ENCODE results near the gene RGS17.

Gene RGS17

DNA sequence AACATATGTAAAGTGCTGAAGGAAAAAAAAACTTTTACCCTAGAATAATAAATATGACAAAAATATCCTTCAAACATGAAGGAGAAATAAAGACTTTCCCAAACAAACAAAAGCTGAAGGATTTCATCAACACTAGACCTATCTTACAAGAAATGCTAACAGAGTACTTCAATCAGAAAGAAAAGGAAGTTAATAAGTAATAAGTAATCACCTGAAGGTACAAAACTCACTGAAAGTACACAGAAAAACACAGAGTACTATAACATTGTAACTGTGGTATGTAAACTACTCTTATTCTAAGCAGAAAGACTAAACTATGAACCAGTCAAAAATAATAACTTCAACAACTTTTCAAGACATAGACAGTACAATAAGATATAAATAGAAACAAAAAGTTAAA, 67.1 kb downstream of the RGS17 start:
- TF ChIP-seq NFRKB (IDR thresholded peaks at IDR 0.05), result no peak
- no peak for TF ChIP-seq LEF1 (IDR thresholded peaks at IDR 0.05; ENCODE audit: borderline replicate concordance)
- TF ChIP-seq L3MBTL2 (conservative IDR thresholded peaks at IDR 0.05), result no peak
- no peak for TF ChIP-seq FOXM1 (IDR thresholded peaks at IDR 0.05; ENCODE audit: borderline replicate concordance)
- ChIA-PET CTCF (no interaction called here), POLR2A (no interaction called here)
- no peak for DNase-seq (ENCODE audit: extremely low spot score)

DNA sequence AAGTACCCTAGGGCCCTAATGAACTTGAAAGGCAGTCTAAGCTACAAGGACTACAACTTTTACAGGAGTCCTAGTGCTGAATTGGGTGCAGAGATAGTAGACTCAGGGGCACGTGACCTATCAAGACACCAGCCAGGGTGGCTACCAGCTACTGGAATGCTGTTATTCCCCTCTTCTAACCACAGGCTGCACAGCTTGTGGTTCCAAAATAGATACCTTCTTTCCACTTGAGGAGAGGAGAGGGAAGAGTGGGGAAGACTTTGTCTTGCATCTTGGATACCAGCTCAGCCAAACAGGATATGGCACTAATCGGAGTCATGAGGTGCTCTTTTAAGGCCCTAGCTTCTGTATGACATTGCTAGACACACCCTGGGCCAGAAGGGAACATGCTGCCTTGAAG, 68.6 kb downstream of the RGS17 start:
- POLR2A ChIA-PET, result no interaction called here

DNA sequence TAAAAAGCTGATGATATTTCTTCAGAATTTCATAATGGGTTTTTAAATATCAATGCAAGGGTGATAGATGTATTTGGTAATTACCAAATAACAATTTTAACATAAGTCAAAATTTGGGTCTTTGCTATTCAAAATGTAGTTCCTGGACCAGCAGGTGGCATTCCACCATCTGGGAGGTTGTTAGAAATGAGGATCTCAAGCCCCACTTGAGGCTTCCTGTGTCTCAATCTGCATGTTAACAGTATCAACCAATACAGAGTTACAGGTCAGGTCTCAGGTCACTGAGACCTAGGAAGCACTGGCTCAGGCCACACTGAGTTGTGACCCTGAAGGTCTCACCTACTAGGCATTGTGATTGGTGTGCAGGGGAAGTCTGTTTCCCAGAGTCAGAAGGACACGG, 71.3 kb downstream of the RGS17 start:
- DNase-seq (ENCODE audit: extremely low spot score), result no peak
- TF ChIP-seq CTBP1 (IDR thresholded peaks at IDR 0.05; ENCODE audit: borderline replicate concordance), result no peak
- CTCF ChIA-PET, result no interaction called here
- POLR2A ChIA-PET, result no interaction called here

More for the DNA sequence above, 68.6 kb downstream of the RGS17 start:
- no peak for TF ChIP-seq ARNT (IDR thresholded peaks at IDR 0.05)
- no peak for TF ChIP-seq L3MBTL2 (conservative IDR thresholded peaks at IDR 0.05)
- TF ChIP-seq FOXA1 (IDR thresholded peaks at IDR 0.05), result no peak
- TF ChIP-seq FOXM1 (IDR thresholded peaks at IDR 0.05; ENCODE audit: borderline replicate concordance), result no peak
- TF ChIP-seq ELF4 (IDR thresholded peaks at IDR 0.05), result no peak
- TF ChIP-seq ZNF384 (IDR thresholded peaks at IDR 0.05), result no peak
- TF ChIP-seq BHLHE40 (IDR thresholded peaks at IDR 0.05; ENCODE audit: borderline replicate concordance), result no peak
- TF ChIP-seq CTBP1 (IDR thresholded peaks at IDR 0.05; ENCODE audit: borderline replicate concordance), result no peak
- TF ChIP-seq TARDBP (IDR thresholded peaks at IDR 0.05), result no peak
- no peak for TF ChIP-seq HDGF (IDR thresholded peaks at IDR 0.05; ENCODE audit: borderline replicate concordance)
- TF ChIP-seq LEF1 (IDR thresholded peaks at IDR 0.05; ENCODE audit: borderline replicate concordance), result no peak
- TF ChIP-seq FOXK2 (IDR thresholded peaks at IDR 0.05), result no peak
- no peak for TF ChIP-seq SUZ12 (IDR thresholded peaks at IDR 0.05)
- no peak for TF ChIP-seq SP1 (IDR thresholded peaks at IDR 0.05)
- TF ChIP-seq, protein P1, sequence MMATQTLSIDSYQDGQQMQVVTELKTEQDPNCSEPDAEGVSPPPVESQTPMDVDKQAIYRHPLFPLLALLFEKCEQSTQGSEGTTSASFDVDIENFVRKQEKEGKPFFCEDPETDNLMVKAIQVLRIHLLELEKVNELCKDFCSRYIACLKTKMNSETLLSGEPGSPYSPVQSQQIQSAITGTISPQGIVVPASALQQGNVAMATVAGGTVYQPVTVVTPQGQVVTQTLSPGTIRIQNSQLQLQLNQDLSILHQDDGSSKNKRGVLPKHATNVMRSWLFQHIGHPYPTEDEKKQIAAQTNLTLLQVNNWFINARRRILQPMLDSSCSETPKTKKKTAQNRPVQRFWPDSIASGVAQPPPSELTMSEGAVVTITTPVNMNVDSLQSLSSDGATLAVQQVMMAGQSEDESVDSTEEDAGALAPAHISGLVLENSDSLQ (IDR thresholded peaks at IDR 0.05), result no peak
- no peak for TF ChIP-seq NFRKB (IDR thresholded peaks at IDR 0.05)
- DNase-seq (ENCODE audit: extremely low spot score), result no peak
- CTCF ChIA-PET, result no interaction called here

DNA sequence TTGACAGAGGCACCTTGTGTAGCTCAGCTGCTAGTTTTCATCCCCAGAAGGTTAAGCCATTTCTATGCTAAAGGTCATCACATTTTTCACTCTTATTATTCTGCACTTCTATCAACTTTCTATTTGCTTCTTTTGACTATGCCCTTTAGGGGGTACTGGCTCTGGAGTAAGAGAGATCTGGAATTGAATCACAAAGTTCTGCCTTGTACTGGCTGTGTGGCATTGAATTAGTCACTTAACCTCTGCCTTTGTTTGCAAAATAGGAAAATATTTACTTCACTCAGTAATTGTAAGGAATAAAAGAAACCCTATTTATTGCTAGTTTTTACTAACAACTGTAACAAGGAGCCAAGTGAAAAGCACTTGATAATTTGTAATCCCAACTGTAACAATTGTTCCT, 71.8 kb downstream of the RGS17 start:
- CTCF ChIA-PET, result no interaction called here
- TF ChIP-seq, protein P1 (IDR thresholded peaks at IDR 0.05), result no peak
- TF ChIP-seq ELF4 (IDR thresholded peaks at IDR 0.05) (no peak), SP1 (IDR thresholded peaks at IDR 0.05) (no peak), BHLHE40 (IDR thresholded peaks at IDR 0.05; ENCODE audit: borderline replicate concordance) (no peak), CTBP1 (IDR thresholded peaks at IDR 0.05; ENCODE audit: borderline replicate concordance) (no peak), FOXA1 (IDR thresholded peaks at IDR 0.05) (no peak), L3MBTL2 (conservative IDR thresholded peaks at IDR 0.05) (no peak), ARNT (IDR thresholded peaks at IDR 0.05) (no peak), HDGF (IDR thresholded peaks at IDR 0.05; ENCODE audit: borderline replicate concordance) (no peak), ZNF384 (IDR thresholded peaks at IDR 0.05) (no peak)
- POLR2A ChIA-PET, result no interaction called here
- DNase-seq (ENCODE audit: extremely low spot score), result no peak

DNA sequence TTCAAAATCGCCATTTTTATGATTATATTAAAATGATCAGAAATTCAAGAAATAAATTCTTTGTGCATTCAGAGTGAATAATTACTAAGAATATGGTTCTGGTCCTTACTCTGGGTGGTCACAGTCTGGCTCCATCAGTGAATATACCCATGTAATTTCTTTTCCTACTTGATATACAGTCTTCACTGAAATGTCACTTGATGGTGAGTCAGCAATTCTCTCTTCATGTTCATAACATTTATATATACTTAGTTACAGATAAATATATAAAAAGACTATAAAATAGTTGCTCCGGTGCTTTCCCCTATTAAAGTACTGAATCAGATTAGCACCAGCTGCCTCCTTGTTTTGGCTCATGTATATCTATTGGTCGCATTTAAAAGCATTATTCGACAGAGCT, 72.2 kb downstream of the RGS17 start:
- TF ChIP-seq FOXA1 (IDR thresholded peaks at IDR 0.05) (no peak), HDGF (IDR thresholded peaks at IDR 0.05; ENCODE audit: borderline replicate concordance) (no peak), SUZ12 (IDR thresholded peaks at IDR 0.05) (no peak), BHLHE40 (IDR thresholded peaks at IDR 0.05; ENCODE audit: borderline replicate concordance) (no peak), FOXM1 (IDR thresholded peaks at IDR 0.05; ENCODE audit: borderline replicate concordance) (no peak), ARNT (IDR thresholded peaks at IDR 0.05) (no peak), L3MBTL2 (conservative IDR thresholded peaks at IDR 0.05) (no peak)
- CTCF ChIA-PET, result no interaction called here
- POLR2A ChIA-PET, result no interaction called here
- DNase-seq (ENCODE audit: extremely low spot score), result no peak

DNA sequence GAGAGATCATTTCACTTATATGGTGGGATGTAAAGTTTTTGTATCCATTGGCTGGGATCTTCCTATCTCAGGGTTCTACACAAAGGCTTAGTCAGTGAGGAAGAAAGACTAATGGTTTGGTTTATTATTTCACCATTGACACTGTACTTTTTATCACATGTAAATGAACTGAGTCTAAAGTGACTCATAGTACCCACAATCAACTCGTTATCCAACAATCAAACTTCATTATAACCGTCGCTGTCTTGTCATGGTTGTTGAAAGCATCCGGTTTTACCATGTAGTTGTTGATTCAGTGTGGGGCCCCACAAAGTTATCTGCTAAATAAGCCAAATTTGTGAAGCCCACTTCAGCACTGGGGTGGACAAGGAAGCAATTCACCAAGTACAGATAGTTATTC, 72.8 kb downstream of the RGS17 start:
- POLR2A ChIA-PET, result no interaction called here
- CTCF ChIA-PET, result no interaction called here
- TF ChIP-seq FOXA1 (IDR thresholded peaks at IDR 0.05), result no peak
- no peak for TF ChIP-seq SUZ12 (IDR thresholded peaks at IDR 0.05)
- TF ChIP-seq BHLHE40 (IDR thresholded peaks at IDR 0.05; ENCODE audit: borderline replicate concordance), result no peak
- TF ChIP-seq FOXK2 (IDR thresholded peaks at IDR 0.05), result no peak
- TF ChIP-seq NFRKB (IDR thresholded peaks at IDR 0.05), result no peak
- TF ChIP-seq, protein P1 (IDR thresholded peaks at IDR 0.05), result no peak
- no peak for TF ChIP-seq ARNT (IDR thresholded peaks at IDR 0.05)
- TF ChIP-seq ZNF384 (IDR thresholded peaks at IDR 0.05), result no peak
- no peak for TF ChIP-seq TARDBP (IDR thresholded peaks at IDR 0.05)
- no peak for TF ChIP-seq ELF4 (IDR thresholded peaks at IDR 0.05)
- TF ChIP-seq LEF1 (IDR thresholded peaks at IDR 0.05; ENCODE audit: borderline replicate concordance), result no peak
- no peak for TF ChIP-seq HDGF (IDR thresholded peaks at IDR 0.05; ENCODE audit: borderline replicate concordance)
- no peak for TF ChIP-seq FOXM1 (IDR thresholded peaks at IDR 0.05; ENCODE audit: borderline replicate concordance)
- no peak for TF ChIP-seq L3MBTL2 (conservative IDR thresholded peaks at IDR 0.05)
- no peak for TF ChIP-seq CTBP1 (IDR thresholded peaks at IDR 0.05; ENCODE audit: borderline replicate concordance)
- no peak for DNase-seq (ENCODE audit: extremely low spot score)

DNA sequence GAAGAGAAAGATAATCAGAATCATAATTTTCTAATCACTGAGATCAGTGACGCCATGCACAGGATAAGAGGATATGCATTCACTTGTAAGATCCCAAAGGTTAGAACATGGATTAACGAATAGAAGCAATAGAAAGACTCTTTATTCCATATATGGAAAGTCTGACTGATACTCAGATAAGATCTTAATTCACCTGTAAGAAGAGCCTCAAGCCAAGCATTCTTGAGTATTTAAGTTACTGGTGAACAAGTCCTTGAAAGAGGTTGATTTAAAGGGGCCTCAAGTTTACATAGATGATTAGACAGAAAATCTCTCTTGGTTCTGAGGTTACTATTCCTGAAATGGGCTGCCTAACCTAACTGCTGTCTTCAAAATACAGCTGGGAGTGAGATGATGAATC, 74.8 kb downstream of the RGS17 start:
- DNase-seq (ENCODE audit: extremely low spot score), result no peak
- ChIA-PET CTCF (no interaction called here), POLR2A (no interaction called here)
- TF ChIP-seq BHLHE40 (IDR thresholded peaks at IDR 0.05; ENCODE audit: borderline replicate concordance) (no peak), FOXM1 (IDR thresholded peaks at IDR 0.05; ENCODE audit: borderline replicate concordance) (no peak), TARDBP (IDR thresholded peaks at IDR 0.05) (no peak), FOXA1 (IDR thresholded peaks at IDR 0.05) (no peak), CTBP1 (IDR thresholded peaks at IDR 0.05; ENCODE audit: borderline replicate concordance) (no peak), ELF4 (IDR thresholded peaks at IDR 0.05) (no peak), SUZ12 (IDR thresholded peaks at IDR 0.05) (no peak), NFRKB (IDR thresholded peaks at IDR 0.05) (no peak), LEF1 (IDR thresholded peaks at IDR 0.05; ENCODE audit: borderline replicate concordance) (no peak), ARNT (IDR thresholded peaks at IDR 0.05) (no peak), FOXK2 (IDR thresholded peaks at IDR 0.05) (no peak), SP1 (IDR thresholded peaks at IDR 0.05) (no peak), ZNF384 (IDR thresholded peaks at IDR 0.05) (no peak), L3MBTL2 (conservative IDR thresholded peaks at IDR 0.05) (no peak), HDGF (IDR thresholded peaks at IDR 0.05; ENCODE audit: borderline replicate concordance) (no peak)
- TF ChIP-seq, protein P1 (IDR thresholded peaks at IDR 0.05), result no peak

Measured in HEK293T (cell line).